Measurements from ENCODE around the gene TTC19. TPM values are rescaled to one million over a fixed set of nuclear protein-coding genes. Genes with fewer than 3 reads are reported as not detected.

Gene TTC19
- total and polyA plus RNA-seq, 2 of the 8 experiments (the other 6 are each of a cell fraction or from before 2014, with no cell fraction given) = 11.8 to 55.0 TPM

- TF ChIP-seq CHD1 (IDR thresholded peaks at IDR 0.05; ENCODE audit: low read depth, low read length) = no peak
- TF ChIP-seq TEAD4 (IDR thresholded peaks at IDR 0.05; ENCODE audit: low read depth, low read length) = no peak
- no peak for TF ChIP-seq SIRT6 (IDR thresholded peaks at IDR 0.05; ENCODE audit: low read length)
- TF ChIP-seq SIX5 (IDR thresholded peaks at IDR 0.05; ENCODE audit: low read depth, low read length) = no peak
- no peak for TF ChIP-seq SP1 (IDR thresholded peaks at IDR 0.05; ENCODE audit: low read depth, low read length)
These were observed 19.7 kb downstream of the TTC19 start (continued) for GRCh38 chr17:16019347-16019746.

Measured in H1 (cell line).